ENCODE measurements around the gene SLC8A2.

- TF ChIP-seq ZNF274 (IDR thresholded peaks at IDR 0.05; ENCODE audit: low read depth, low read length) (no peak), YY1 (IDR thresholded peaks at IDR 0.05; ENCODE audit: insufficient read depth, insufficient read length) (no peak), SUZ12 (IDR thresholded peaks at IDR 0.05; ENCODE audit: extremely low read depth, insufficient read depth, insufficient read length) (no peak)
Measured at GRCh38 chr19:47443331-47443730, 28.4 kb downstream of the SLC8A2 start.

All from NT2/D1 (cell line).